Endothelial cell of umbilical vein (primary cell): Measurements from ENCODE around the gene NUDT15. TPM values are rescaled to one million over a fixed set of nuclear protein-coding genes. Genes with fewer than 3 reads are reported as not detected.

Source experiments
- BruUV-seq: library from RNA; stranded (reverse); fragments of 400-500 nt; replicated peaks from 2 replicates; lab custom pipeline; 2021; lab: Mats Ljungman, UMichigan
- CTCF ChIA-PET: fragments of 300-600, 350-600 bp; sonication (Branson Sonifier 250); formaldehyde crosslinking; loops from one replicate; lab custom pipeline; 2021; ENCODE audit warnings: antibody characterized with exemption, inconsistent platforms; lab: Charles Lee
- POLR2A ChIA-PET: fragments of 300-600, 350-600 bp; sonication (Branson Sonifier 250); formaldehyde crosslinking; loops from one replicate; lab custom pipeline; 2021; ENCODE audit warnings: antibody characterized with exemption, inconsistent platforms; lab: Charles Lee
- DNase-seq: peaks from one replicate; pipeline ENCODE4 v3.0.0-alpha.2; 2011; ENCODE audit warnings: low read depth, low spot score
- FAIRE-seq: peaks from 2 replicates; lab custom pipeline; 2011; peaks lifted over from hg19 to GRCh38; lab: Jason Lieb, UNC
- H2AFZ ChIP-seq: 2 replicates; pipeline ENCODE4 v1.6.0; 2012; ENCODE audit warnings: low read depth, low read length, control low read depth, inconsistent platforms
- H3K27ac ChIP-seq: 2 replicates; pipeline ENCODE4 v1.5.1; 2011; ENCODE audit warnings: low read depth, mild to moderate bottlenecking, control low read depth, low read length, moderate library complexity; ENCODE audit not compliant: insufficient read depth
- H3K27me3 ChIP-seq, 2 experiments: 2 replicates each; pipeline versions ENCODE4 v1.6.0 to v1.6.1; 2011; ENCODE audit warnings: low read length in 2 of 2, mixed read lengths in 1 of 2; ENCODE audit not compliant: control insufficient read depth in 2 of 2, insufficient read depth in 2 of 2
- H3K36me3 ChIP-seq, 2 experiments: 2 replicates in 1 of 2; 3 replicates in 1 of 2; pipeline ENCODE4 v1.5.1; 2011; ENCODE audit warnings: low read length in 2 of 2, mild to moderate bottlenecking in 1 of 2, moderate library complexity in 1 of 2; ENCODE audit not compliant: control insufficient read depth in 2 of 2, insufficient read depth in 2 of 2; ENCODE audit errors: extremely low read depth in 1 of 2
- H3K4me1 ChIP-seq: 3 replicates; pipeline ENCODE4 v1.5.1; 2011; ENCODE audit warnings: mild to moderate bottlenecking, low read length; ENCODE audit not compliant: control insufficient read depth, insufficient read depth; ENCODE audit errors: extremely low read depth
- H3K4me2 ChIP-seq: 2 replicates; pipeline ENCODE4 v1.6.1; 2011; ENCODE audit warnings: low read length, control low read depth, mixed read lengths; ENCODE audit not compliant: insufficient read depth
- H3K4me3 ChIP-seq, 3 experiments: fragments of 200-600 bp in 1 of 3; sonication (generic), shearing (Covaris generic) in 1 of 3; replicated peaks in 1 of 3; 2 replicates each; pipeline ENCODE4 v1.5.1; 2011 to 2016; ENCODE audit warnings: control low read depth in 3 of 3, low read length in 3 of 3, mild to moderate bottlenecking in 2 of 3, inconsistent platforms in 1 of 3, low read depth in 1 of 3, moderate library complexity in 1 of 3; ENCODE audit not compliant: insufficient read depth in 1 of 3
- H3K79me2 ChIP-seq: 2 replicates; pipeline ENCODE4 v1.6.0; 2012; ENCODE audit warnings: low read length, inconsistent platforms; ENCODE audit not compliant: control insufficient read depth, insufficient read depth
- H3K9ac ChIP-seq: replicated peaks from 2 replicates; pipeline ENCODE3; 2011; ENCODE audit warnings: low read length, control low read depth; ENCODE audit not compliant: insufficient read depth; ENCODE audit errors: extremely low read depth
- H3K9me1 ChIP-seq: replicated peaks from 3 replicates; pipeline ENCODE4 v1.6.0; 2011; ENCODE audit warnings: mild to moderate bottlenecking, low read length; ENCODE audit not compliant: control insufficient read depth, insufficient read depth; ENCODE audit errors: extremely low read depth
- H3K9me3 ChIP-seq: replicated peaks from 2 replicates; pipeline ENCODE4 v1.5.1; 2012; ENCODE audit warnings: low read length, inconsistent platforms; ENCODE audit not compliant: control insufficient read depth, insufficient read depth
- H4K20me1 ChIP-seq: replicated peaks from 2 replicates; pipeline ENCODE3; 2011; ENCODE audit warnings: mild to moderate bottlenecking, low read length; ENCODE audit not compliant: control insufficient read depth, insufficient read depth; ENCODE audit errors: extremely low read depth
- CTCF ChIP-seq, 2 donors: IDR thresholded peaks; 1 replicate in 1 of 2; 2 replicates in 1 of 2; pipeline ENCODE4 v1.5.1; 2011; ENCODE audit warnings: low read length in 2 of 2, mild to moderate bottlenecking in 2 of 2, moderate library complexity in 2 of 2, control low read depth in 1 of 2, inconsistent platforms in 1 of 2, low read depth in 1 of 2; ENCODE audit not compliant: insufficient read depth in 1 of 2; ENCODE audit errors: extremely low read depth in 1 of 2
- EZH2 ChIP-seq: IDR thresholded peaks from 2 replicates; pipeline ENCODE4 v1.6.1; 2012; ENCODE audit warnings: borderline replicate concordance, low read depth, mild to moderate bottlenecking, moderate library complexity, low read length, inconsistent platforms; ENCODE audit not compliant: severe bottlenecking
- FOS ChIP-seq: IDR thresholded peaks from 2 replicates; pipeline ENCODE4 v1.6.1; 2011; ENCODE audit warnings: mild to moderate bottlenecking, low read length, moderate library complexity, borderline replicate concordance; ENCODE audit not compliant: insufficient read depth
- GATA2 ChIP-seq: IDR thresholded peaks from 2 replicates; pipeline ENCODE4 v1.7.0; 2011; ENCODE audit warnings: low read depth, mild to moderate bottlenecking, moderate library complexity, mixed read lengths, low read length; ENCODE audit not compliant: insufficient read length, insufficient read depth
- JUN ChIP-seq: IDR thresholded peaks from 2 replicates; pipeline ENCODE4 v1.6.1; 2011; ENCODE audit warnings: borderline replicate concordance, low read depth; ENCODE audit not compliant: insufficient read length, insufficient read depth
- MAX ChIP-seq: IDR thresholded peaks from 2 replicates; pipeline ENCODE4 v1.6.1; 2011; ENCODE audit not compliant: insufficient read depth, insufficient read length
- MYC ChIP-seq: IDR thresholded peaks from one replicate; pipeline ENCODE4 v1.6.1; 2011; ENCODE audit warnings: mild to moderate bottlenecking, low read depth, low read length
- POLR2A ChIP-seq: IDR thresholded peaks from 2 replicates; pipeline ENCODE4 v1.6.1; 2012; ENCODE audit warnings: low read depth, mild to moderate bottlenecking, control low read depth, low read length
- POLR2AphosphoS5 ChIP-seq: IDR thresholded peaks from 2 replicates; pipeline ENCODE4 v1.6.1; 2012; ENCODE audit warnings: low read depth, mild to moderate bottlenecking, control low read depth, low read length, moderate library complexity; ENCODE audit not compliant: insufficient read depth
- dilution Hi-C: fragments of 300-500 bp; cut with MboI; formaldehyde crosslinking; loops from one replicate; pipeline ENCODE4 v1.15.0; 2019; ENCODE audit warnings: low sequenced_read_pairs; ENCODE audit not compliant: extremely low pct_ligation_motif_present
- intact Hi-C: fragments of 100-400 bp; cut with micrococcal nuclease; formaldehyde crosslinking; loops from one replicate; pipeline ENCODE4 v1.10.0; 2022
- polyA plus RNA-seq, 4 experiments: library from polyadenylated mRNA; depleted of rRNA in 3 of 4; stranded (reverse) in 3 of 4; unstranded in 1 of 4; fragments of >200 nt; gene quantifications; 2 replicates each; pipeline versions ENCODE4 v1.2.1 to v1.2.3, GENCODE V29; 2011 to 2012; ENCODE audit warnings: missing spikeins in 1 of 4
- total RNA-seq: library from RNA; stranded (reverse); gene quantifications from 2 replicates; pipeline ENCODE4 v1.2.3, GENCODE V29; 2021

The NUDT15 gene
- total and polyA plus RNA-seq, 2 donors (not counting 3 experiments of a cell fraction or from before 2014, with no cell fraction given) = 13.3 to 21.6 TPM

DNA sequence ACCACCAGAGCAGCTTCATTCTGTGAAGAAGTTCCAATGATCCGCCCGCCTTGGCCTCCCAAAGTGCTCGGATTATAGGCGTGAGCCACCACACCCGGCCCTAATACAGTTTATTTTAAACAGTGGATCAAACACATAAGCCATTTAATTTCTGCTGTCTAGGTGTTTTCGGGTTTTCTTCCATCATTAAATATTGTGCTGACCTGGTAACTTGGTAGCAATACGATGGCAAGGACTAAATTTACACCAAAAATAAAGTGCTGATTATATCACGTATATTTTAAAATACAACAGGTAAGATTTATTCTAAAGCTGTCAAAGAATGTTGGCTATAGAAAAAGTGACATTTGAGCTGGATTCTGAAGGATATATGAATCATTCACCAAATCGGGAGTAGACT lies 56.1 kb downstream of the NUDT15 start:
- Histone ChIP-seq H3K9me3 (no peaks in the 10 kb centered on the region), H3K9ac (peak overlapping the region; percentile 92), H2AFZ (no peak overlapping the region), H3K27me3 (peaks cover 3% of the 10 kb centered on the region in 2 experiments), H4K20me1 (peaks cover 7% of the 10 kb centered on the region), H3K4me2 (peak overlapping the region; percentile 97), H3K4me3 (peak overlapping the region in 2 of 3 experiments; percentile 84 to 86), H3K36me3 (no peaks in the 10 kb centered on the region), H3K79me2 (peaks cover 60% of the 10 kb centered on the region), H3K27ac (no peak overlapping the region), H3K9me1 (no peaks in the 10 kb centered on the region), H3K4me1 (peaks cover 10% of the 10 kb centered on the region)
- ChIA-PET CTCF (interaction anchor here (1.1 kb wide), 1 partner anchor 487 kb away, joined by 5 read pairs; no protein-coding TSS in a partner anchor), POLR2A (no interaction called here)
- DNase-seq (no peak), FAIRE-seq (no peak)
- TSS peak; percentile 22 for BruUV-seq
- dilution Hi-C loops = no loop called here
- intact Hi-C loops = no loop called here
- TF ChIP-seq JUN (no peak), GATA2 (no peak), POLR2AphosphoS5 (no peak), MYC (no peak), MAX (no peak), EZH2 (no peak), FOS (no peak), POLR2A (no peak)

DNA sequence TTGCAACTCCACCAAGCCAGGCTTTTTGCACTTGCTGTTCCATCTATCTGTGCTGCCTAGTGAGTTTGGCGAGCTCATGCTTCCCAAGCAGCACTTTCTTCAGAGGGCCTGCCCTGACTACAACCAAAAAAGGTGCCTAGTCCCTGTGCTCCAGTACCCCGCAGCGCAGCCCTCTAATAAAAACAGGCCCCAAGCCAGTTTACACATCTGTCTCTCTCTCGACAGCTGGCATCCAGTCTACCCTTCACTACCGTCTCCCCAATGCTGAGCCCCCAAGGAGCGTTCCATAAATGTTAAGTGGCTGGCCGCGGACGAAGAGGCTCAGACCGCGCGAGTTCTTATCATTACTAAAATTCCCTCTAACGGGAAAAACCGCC lies 56.9 kb downstream of the NUDT15 start:
- H3K27me3 ChIP-seq = peaks cover 5% of the 10 kb centered on the region in 2 experiments
- H3K4me1 ChIP-seq = peaks cover 10% of the 10 kb centered on the region
- peaks cover 53% of the 10 kb centered on the region for H3K79me2 ChIP-seq
- CTCF ChIA-PET = interaction anchor here (0.5 to 1.4 kb wide), 16 partner anchors 10 to 1095 kb away, joined by 3 to 13 read pairs (median 4); partner anchors contain the start of genes ITM2B and NUDT15
- intact Hi-C loops = no loop called here
- H3K9ac ChIP-seq = peak overlapping the region; percentile 92
- H3K27ac ChIP-seq = peak overlapping the region; percentile 60
- no TSS peak for BruUV-seq
- peak overlapping the region; percentile 84 to 95 (median 86) for H3K4me3 ChIP-seq
- no peaks in the 10 kb centered on the region for H3K9me1 ChIP-seq
- no peak for FAIRE-seq
- no peaks in the 10 kb centered on the region for H3K36me3 ChIP-seq
- no peak for TF ChIP-seq MAX
- no peak for TF ChIP-seq GATA2
- TF ChIP-seq FOS = no peak
- TF ChIP-seq EZH2 = no peak
- TF ChIP-seq POLR2AphosphoS5 = no peak
- no peak for TF ChIP-seq POLR2A
- no peak for TF ChIP-seq MYC
- no peak for TF ChIP-seq JUN
- TF ChIP-seq CTCF (IDR thresholded peaks at IDR 0.05; ENCODE audit: extremely low read depth in 1 of 2, insufficient read depth in 1 of 2, low read depth in 1 of 2, low read length in 2 of 2) = no peak
- peak overlapping the region; percentile 62 for H2AFZ ChIP-seq
- POLR2A ChIA-PET = interaction anchor here (1.2 kb wide), 2 partner anchors 61 to 141 kb away, joined by 3 to 4 read pairs; no protein-coding TSS in a partner anchor
- dilution Hi-C loops = no loop called here
- peaks cover 7% of the 10 kb centered on the region for H4K20me1 ChIP-seq
- DNase-seq = peak; percentile 33
- peak overlapping the region; percentile 97 for H3K4me2 ChIP-seq
- H3K9me3 ChIP-seq = no peaks in the 10 kb centered on the region
